Measurements from ENCODE around the gene FAAP100.

Gene FAAP100

DNA sequence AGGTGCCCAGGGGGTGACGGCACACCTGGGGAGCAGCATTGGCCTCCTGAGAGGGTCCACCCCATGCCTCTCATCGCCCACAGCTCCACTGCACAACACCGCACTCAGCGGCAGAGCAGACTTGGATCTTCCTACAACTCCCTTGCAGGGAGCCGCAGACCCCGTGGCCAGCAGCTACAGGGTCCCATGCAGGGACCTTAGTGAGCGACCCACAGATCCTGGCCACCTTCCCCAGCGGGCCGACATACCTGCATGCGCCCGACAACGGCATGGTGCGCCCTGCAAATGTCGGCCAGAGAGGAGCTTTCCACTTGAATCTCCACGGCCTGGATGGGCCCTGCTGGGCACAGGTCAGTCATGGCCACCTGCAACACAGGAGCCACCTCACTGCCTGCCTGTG lies 8.4 kb downstream of the FAAP100 start:
- no peak overlapping the region for H3K27ac ChIP-seq
- no peak for DNase-seq (ENCODE audit: low spot score)
- TF ChIP-seq CTCF (IDR thresholded peaks at IDR 0.05): no peak
- H3K4me3 ChIP-seq: no peak overlapping the region

GRCh38 chr17:81543339-81543675 lies 8.8 kb downstream of the FAAP100 start:
- Histone ChIP-seq H3K4me3 (no peak overlapping the region), H3K27ac (no peak overlapping the region)
- TF ChIP-seq CTCF (IDR thresholded peaks at IDR 0.05): no peak
- no peak for DNase-seq (ENCODE audit: low spot score)

DNA sequence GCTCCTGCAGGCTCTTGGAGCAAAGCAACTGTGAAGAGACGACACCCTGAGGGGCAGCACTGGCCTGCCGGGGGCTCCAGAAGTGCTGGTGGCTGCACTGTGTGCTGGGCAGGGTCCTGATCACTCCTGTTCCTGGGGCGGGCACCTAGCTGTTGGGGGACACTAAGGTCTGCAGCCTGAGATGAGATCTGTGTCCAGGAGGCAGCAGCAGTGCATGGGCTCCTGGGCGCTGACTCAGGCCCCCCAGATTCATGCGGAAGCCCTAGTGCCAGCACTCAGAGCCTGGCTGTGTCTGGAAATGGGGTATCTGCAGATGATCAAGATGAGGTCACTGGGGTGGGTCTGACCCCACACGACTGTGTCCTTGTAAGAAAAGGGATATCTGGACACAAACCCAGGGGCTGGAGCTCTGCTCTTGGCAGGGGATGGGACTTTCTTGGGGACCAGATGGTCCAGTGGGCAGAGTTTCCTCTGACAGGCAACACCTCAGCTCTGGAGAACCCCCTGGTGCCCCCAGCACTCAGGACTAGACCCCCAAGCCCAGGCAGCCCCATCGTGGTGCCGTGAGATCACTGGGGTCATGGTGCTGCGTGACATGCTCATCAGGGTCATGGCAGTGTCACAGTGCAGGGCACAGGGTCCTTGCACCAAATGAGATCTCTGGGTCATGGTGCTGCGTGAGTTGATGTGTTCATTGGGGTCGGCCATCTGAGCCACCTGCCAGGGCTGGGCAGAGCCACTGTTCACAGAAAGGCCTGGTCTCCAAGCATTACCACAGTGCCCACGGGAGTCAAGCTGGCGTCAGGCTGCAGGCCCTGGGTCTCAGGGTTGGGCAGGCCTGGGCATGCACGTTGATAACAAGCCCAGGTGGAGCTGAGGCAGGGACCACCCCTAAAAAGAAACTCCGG lies 9.5 kb downstream of the FAAP100 start:
- no peak overlapping the region for H3K27ac ChIP-seq
- no peak for DNase-seq (ENCODE audit: low spot score)
- TF ChIP-seq CTCF (IDR thresholded peaks at IDR 0.05): no peak
- H3K4me3 ChIP-seq: no peak overlapping the region

DNA sequence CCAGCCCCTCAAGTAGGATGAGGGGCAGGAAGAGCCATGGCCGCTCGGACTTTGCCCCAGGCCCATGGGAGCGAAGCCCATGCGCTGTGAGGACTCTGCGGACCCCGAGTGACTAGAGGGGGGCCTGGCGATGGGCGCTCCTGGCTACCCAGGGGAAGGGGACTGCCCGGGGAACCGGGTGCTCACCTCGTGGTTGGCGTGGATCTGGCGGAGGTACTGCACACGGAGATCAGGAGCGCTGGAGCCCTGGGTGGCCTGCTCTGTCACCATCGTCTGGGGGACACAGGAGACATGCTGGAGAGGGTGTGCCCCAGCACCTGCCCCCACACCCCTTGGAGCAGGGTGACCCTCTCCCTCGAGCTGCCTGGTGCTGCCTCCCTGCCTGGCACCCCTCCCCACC lies 11.0 kb downstream of the FAAP100 start:
- no peak for DNase-seq (ENCODE audit: low spot score)
- no peak for TF ChIP-seq CTCF (IDR thresholded peaks at IDR 0.05)
- H3K27ac ChIP-seq: no peak overlapping the region
- no peak overlapping the region for H3K4me3 ChIP-seq

DNA sequence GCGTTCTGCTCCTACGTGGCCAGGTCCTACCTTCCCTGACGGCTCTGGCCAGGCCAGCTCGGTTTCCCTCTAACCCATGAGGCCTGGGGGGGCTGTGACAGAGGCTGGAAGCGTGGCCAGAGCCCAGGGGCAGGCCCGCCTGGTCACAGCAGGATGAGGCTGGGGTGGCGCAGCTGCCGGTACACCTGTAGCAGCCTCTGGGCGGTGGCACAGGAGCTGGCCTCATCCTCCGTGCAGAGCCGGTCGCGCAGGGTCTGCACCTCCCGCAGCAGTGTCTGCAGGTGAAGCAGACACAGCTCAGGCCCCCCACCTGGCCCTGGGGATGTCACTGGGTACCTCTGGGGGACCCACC lies 11.5 kb downstream of the FAAP100 start:
- no peak overlapping the region for H3K27ac ChIP-seq
- TF ChIP-seq CTCF (IDR thresholded peaks at IDR 0.05): no peak
- no peak overlapping the region for H3K4me3 ChIP-seq
- no peak for DNase-seq (ENCODE audit: low spot score)

DNA sequence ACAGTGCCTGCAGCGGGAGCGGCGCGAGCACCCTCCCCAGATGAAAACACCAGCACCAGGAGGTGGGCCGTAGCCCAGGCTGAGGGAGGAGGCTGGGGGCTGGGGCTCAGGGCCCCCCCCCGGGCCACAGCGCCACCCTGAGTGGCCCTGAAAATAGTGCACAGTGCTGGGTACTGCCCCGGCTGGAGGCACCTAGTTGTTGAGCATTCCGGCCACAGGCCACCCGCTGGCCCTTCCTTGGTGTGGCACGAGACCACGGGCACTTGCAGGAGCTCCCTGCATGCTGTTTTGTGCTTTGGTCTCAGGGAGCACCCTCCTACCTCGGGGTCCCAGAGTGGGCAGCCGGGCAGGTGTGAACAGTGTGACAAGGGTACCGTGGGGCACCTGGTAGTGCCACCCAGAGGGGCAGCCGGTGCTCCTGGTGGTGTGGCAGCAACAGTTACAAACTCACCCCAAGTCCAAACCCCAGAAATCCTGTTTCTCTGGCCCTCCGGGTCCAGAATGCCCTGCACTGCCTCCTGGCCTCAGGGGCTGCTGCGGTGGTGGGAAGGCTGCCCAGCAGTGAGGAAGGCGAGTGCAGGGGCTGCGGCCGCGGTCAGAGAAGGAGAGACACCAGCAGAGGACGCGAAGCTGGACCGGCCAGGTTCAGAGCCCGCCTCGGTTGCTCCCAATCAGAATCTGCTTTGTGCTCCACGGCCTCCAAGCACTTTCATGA lies 12.0 kb downstream of the FAAP100 start:
- TF ChIP-seq CTCF (IDR thresholded peaks at IDR 0.05): no peak
- H3K4me3 ChIP-seq: no peak overlapping the region
- no peak for DNase-seq (ENCODE audit: low spot score)
- no peak overlapping the region for H3K27ac ChIP-seq

DNA sequence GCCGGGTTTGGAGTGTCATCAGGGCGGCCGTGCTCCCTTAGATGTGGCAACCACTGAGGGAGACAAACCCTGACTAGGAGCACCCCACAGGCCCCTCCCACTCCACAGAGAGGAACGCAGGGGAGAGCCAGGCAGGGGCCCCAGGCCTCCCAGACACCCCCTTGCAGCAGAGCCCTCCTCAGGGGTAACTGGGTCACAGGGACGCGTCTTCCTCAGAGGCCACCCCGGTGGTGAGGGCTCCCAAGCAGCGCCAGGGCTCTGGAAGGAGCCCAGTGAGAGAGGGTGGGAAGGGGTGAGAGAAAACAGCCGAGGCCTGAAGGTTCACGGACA lies 12.6 kb downstream of the FAAP100 start:
- Histone ChIP-seq H3K4me3 (no peak overlapping the region), H3K27ac (no peak overlapping the region)
- no peak for DNase-seq (ENCODE audit: low spot score)
- no peak for TF ChIP-seq CTCF (IDR thresholded peaks at IDR 0.05)

Data from coronary artery (tissue), 2 donors.